CD14-positive monocyte (primary cell): ENCODE results near the gene CAMTA1. TPM values are rescaled to one million over a fixed set of nuclear protein-coding genes. Genes with fewer than 3 reads are reported as not detected.

ENCODE experiments used
- DNase-seq, 3 donors: peaks; one replicate each; pipeline ENCODE4 v3.0.0-alpha.2; 2011 to 2022
- H2AFZ ChIP-seq: 2 replicates; pipeline ENCODE4 v1.6.0; 2012; ENCODE audit warnings: mild to moderate bottlenecking, low read depth, low read length, inconsistent platforms; ENCODE audit not compliant: insufficient read depth, poor library complexity, severe bottlenecking
- H3K27ac ChIP-seq, 2 donors: 1 replicate in 1 of 2; 2 replicates in 1 of 2; pipeline ENCODE4 v1.5.1; 2012 to 2013; ENCODE audit warnings: low read length in 2 of 2, control low read depth in 1 of 2, inconsistent platforms in 1 of 2, low read depth in 1 of 2, mild to moderate bottlenecking in 1 of 2
- H3K27me3 ChIP-seq, 2 donors: one replicate each; pipeline versions ENCODE4 v1.6.0 to v1.6.1; 2011 to 2013; ENCODE audit warnings: low read length in 2 of 2; ENCODE audit not compliant: control insufficient read depth in 2 of 2, insufficient read depth in 2 of 2
- H3K36me3 ChIP-seq, 2 donors: replicated peaks in 1 of 2; 1 replicate in 1 of 2; 2 replicates in 1 of 2; pipeline versions ENCODE4 v1.5.1 to v1.6.1; 2012 to 2013; ENCODE audit warnings: low read length in 2 of 2, control low read depth in 1 of 2, inconsistent platforms in 1 of 2, mild to moderate bottlenecking in 1 of 2; ENCODE audit not compliant: insufficient read depth in 2 of 2, control insufficient read depth in 1 of 2
- H3K4me1 ChIP-seq, 2 donors: 1 replicate in 1 of 2; 2 replicates in 1 of 2; pipeline versions ENCODE4 v1.5.1 to v1.6.1; 2012 to 2013; ENCODE audit warnings: low read length in 2 of 2, control low read depth in 1 of 2, inconsistent platforms in 1 of 2, mild to moderate bottlenecking in 1 of 2, moderate library complexity in 1 of 2; ENCODE audit not compliant: insufficient read depth in 2 of 2, control insufficient read depth in 1 of 2
- H3K4me2 ChIP-seq: replicated peaks from 2 replicates; pipeline ENCODE3; 2012; ENCODE audit warnings: low read length, moderate library complexity, mild to moderate bottlenecking; ENCODE audit not compliant: poor library complexity, severe bottlenecking; ENCODE audit errors: extremely low read depth
- H3K4me3 ChIP-seq, 3 experiments: fragments of 200-600 bp in 1 of 3; sonication (generic) in 1 of 3; replicated peaks in 1 of 3; 1 replicate in 2 of 3; 2 replicates in 1 of 3; pipeline ENCODE4 v1.5.1; 2011 to 2013; ENCODE audit warnings: low read length in 3 of 3, mild to moderate bottlenecking in 3 of 3, control low read depth in 2 of 3, low read depth in 2 of 3, inconsistent platforms in 1 of 3, moderate library complexity in 1 of 3
- H3K79me2 ChIP-seq: 2 replicates; pipeline ENCODE4 v1.6.0; 2012; ENCODE audit warnings: mild to moderate bottlenecking, control low read depth, inconsistent platforms, low read length, moderate library complexity; ENCODE audit not compliant: insufficient read depth
- H3K9ac ChIP-seq: 2 replicates; pipeline ENCODE4 v1.6.0; 2017; ENCODE audit warnings: low read length, mild to moderate bottlenecking; ENCODE audit not compliant: insufficient read depth, poor library complexity, severe bottlenecking
- H3K9me3 ChIP-seq, 2 donors: replicated peaks in 1 of 2; 1 replicate in 1 of 2; 2 replicates in 1 of 2; pipeline versions ENCODE4 v1.5.1 to v1.6.1; 2012 to 2013; ENCODE audit warnings: low read length in 2 of 2, control low read depth in 1 of 2; ENCODE audit not compliant: control insufficient read depth in 1 of 2, insufficient read depth in 1 of 2
- H4K20me1 ChIP-seq: 2 replicates; pipeline ENCODE4 v1.6.0; 2012; ENCODE audit warnings: mild to moderate bottlenecking, low read length, control low read depth, moderate library complexity; ENCODE audit not compliant: insufficient read depth
- H3K27ac Mint-ChIP-seq, 7 donors: one replicate each; pipeline ENCODE4 v1.8.0; 2020; ENCODE audit warnings: mild to moderate bottlenecking in 7 of 7, mixed read lengths in 7 of 7, moderate library complexity in 6 of 7, inconsistent platforms in 2 of 7
- H3K27me3 Mint-ChIP-seq, 3 donors: one replicate each; pipeline ENCODE4 v1.8.0; 2021 to 2022; ENCODE audit warnings: low read depth in 3 of 3, mild to moderate bottlenecking in 3 of 3, mixed read lengths in 3 of 3, moderate library complexity in 3 of 3, inconsistent platforms in 1 of 3
- H3K36me3 Mint-ChIP-seq, 2 donors: one replicate each; pipeline ENCODE4 v1.8.0; 2020; ENCODE audit warnings: mixed read lengths in 2 of 2, inconsistent platforms in 1 of 2, mild to moderate bottlenecking in 1 of 2
- H3K4me1 Mint-ChIP-seq: one replicate; pipeline ENCODE4 v1.8.0; 2020; ENCODE audit warnings: mild to moderate bottlenecking, mixed read lengths
- H3K4me3 Mint-ChIP-seq, 2 donors: one replicate each; pipeline ENCODE4 v1.8.0; 2020; ENCODE audit warnings: mild to moderate bottlenecking in 2 of 2, mixed read lengths in 2 of 2, moderate library complexity in 1 of 2
- H3K9me3 Mint-ChIP-seq, 7 donors: one replicate each; pipeline ENCODE4 v1.8.0; 2020 to 2022; ENCODE audit warnings: mixed read lengths in 7 of 7, mild to moderate bottlenecking in 6 of 7, moderate library complexity in 6 of 7, inconsistent platforms in 2 of 7
- WGBS: methylation state at CpG from one replicate; pipeline ENCODE4 v1.1.5; 2013; ENCODE audit warnings: missing lambda C conversion rate; ENCODE audit not compliant: insufficient coverage; 5-methylcytosine and 5-hydroxymethylcytosine counted together
- intact Hi-C, 2 donors: fragments of 100-400 bp; cut with micrococcal nuclease; formaldehyde crosslinking; loops; one replicate each; pipeline versions ENCODE4 v1.15.0 to v1.15.1; 2023
- polyA plus RNA-seq, 3 donors: library from polyadenylated mRNA; depleted of rRNA in 1 of 3; unstranded in 2 of 3; stranded (reverse) in 1 of 3; fragments of 300-500 nt in 2 of 3; fragments of >200 nt in 1 of 3; fragmentation: Illumina TruSeq in 2 of 3; gene quantifications; 1 replicate in 2 of 3; 2 replicates in 1 of 3; pipeline ENCODE4 v1.2.3, GENCODE V29; 2012 to 2021
- TF ChIP-seq, protein P1 (sequence below): fragments of 200-600 bp; IDR thresholded peaks from one replicate; pipeline ENCODE4 v1.8.0; 2022; ENCODE audit warnings: antibody characterized with exemption, mild to moderate bottlenecking

CAMTA1 gene
- polyA plus RNA-seq, 3 donors, result 52.0 to 89.6 (median 78.3) TPM

DNA sequence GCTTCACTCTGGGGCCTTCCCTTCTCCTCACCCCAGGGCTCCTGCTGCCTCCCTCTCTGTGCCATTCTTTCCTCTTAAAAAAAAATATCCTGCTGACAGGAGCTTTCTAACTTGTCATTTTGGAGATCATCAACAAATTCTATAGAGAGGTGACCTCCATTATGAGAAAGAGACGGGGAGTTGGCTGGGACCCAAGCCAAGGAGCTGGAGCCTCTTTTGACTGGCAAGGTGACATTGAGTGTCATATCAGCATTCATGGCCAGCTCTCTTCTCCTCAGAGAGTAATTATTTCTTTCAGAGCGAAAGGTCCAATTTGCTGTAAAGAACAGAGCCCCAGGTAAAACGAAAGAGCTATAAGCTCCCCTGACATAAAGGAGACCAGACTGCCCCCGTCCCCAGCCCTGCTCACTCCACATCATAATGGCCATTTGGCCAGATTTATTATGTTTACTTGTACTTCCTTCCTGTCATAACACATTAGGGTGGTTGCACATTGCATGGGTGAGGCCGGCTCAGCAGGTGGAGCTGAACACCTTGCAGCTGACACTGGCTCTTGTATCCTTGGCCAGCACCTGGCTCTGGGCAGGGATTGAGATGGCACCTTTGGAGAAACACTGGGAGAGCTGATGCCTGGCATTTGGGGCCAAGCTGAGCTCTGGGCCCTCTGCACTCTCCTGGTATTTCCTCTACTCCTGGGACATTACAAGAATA, 581.9 kb downstream of the CAMTA1 start:
- Mint-ChIP-seq H3K27ac (no peak overlapping the region), H3K27me3 (peaks cover 0 to 7% (median 1%) of the 10 kb centered on the region in 3 donors), H3K4me3 (no peak overlapping the region), H3K36me3 (no peaks in the 10 kb centered on the region), H3K4me1 (no peaks in the 10 kb centered on the region), H3K9me3 (peaks cover 0 to 11% (median 0%) of the 10 kb centered on the region in 7 donors)
- DNase-seq, result no peak
- Histone ChIP-seq H3K4me2 (no peak overlapping the region), H3K9ac (no peak overlapping the region), H3K9me3 (no peaks in the 10 kb centered on the region), H3K4me3 (no peak overlapping the region), H4K20me1 (no peaks in the 10 kb centered on the region), H3K4me1 (no peaks in the 10 kb centered on the region), H3K27ac (no peak overlapping the region), H3K79me2 (no peaks in the 10 kb centered on the region), H3K36me3 (no peaks in the 10 kb centered on the region), H3K27me3 (no peaks in the 10 kb centered on the region), H2AFZ (no peak overlapping the region)
- TF ChIP-seq, protein P1, sequence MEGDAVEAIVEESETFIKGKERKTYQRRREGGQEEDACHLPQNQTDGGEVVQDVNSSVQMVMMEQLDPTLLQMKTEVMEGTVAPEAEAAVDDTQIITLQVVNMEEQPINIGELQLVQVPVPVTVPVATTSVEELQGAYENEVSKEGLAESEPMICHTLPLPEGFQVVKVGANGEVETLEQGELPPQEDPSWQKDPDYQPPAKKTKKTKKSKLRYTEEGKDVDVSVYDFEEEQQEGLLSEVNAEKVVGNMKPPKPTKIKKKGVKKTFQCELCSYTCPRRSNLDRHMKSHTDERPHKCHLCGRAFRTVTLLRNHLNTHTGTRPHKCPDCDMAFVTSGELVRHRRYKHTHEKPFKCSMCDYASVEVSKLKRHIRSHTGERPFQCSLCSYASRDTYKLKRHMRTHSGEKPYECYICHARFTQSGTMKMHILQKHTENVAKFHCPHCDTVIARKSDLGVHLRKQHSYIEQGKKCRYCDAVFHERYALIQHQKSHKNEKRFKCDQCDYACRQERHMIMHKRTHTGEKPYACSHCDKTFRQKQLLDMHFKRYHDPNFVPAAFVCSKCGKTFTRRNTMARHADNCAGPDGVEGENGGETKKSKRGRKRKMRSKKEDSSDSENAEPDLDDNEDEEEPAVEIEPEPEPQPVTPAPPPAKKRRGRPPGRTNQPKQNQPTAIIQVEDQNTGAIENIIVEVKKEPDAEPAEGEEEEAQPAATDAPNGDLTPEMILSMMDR, result no peak
- intact Hi-C loops, result no loop called here
- WGBS, result 81% methylated on average over 4 of the region's 5 CpGs

DNA sequence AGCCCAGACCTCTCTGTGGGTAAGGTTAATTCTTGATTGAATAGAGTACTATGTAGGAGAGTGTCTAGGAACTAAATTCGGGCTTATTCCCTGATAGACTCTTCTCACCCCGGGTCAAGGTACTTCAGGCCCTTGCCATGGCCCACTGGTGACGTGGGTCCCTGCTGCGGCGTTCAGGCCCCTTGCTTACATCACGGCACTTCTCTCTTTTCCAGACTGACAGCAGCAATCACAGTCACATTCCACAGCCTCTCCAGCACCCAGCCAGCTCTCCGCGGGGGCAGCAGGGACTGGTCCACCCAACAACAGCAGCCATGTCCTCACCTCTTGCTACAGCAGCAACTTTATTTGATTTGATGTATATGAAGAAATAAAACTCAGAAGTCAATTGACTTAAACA, 584.6 kb downstream of the CAMTA1 start:
- no peak for DNase-seq
- H4K20me1 ChIP-seq, result no peaks in the 10 kb centered on the region
- 94% methylated on average over 6 of the region's 8 CpGs for WGBS
- TF ChIP-seq, protein P1, result no peak
- intact Hi-C loops, result no loop called here
- Mint-ChIP-seq H3K4me1 (no peaks in the 10 kb centered on the region), H3K9me3 (peaks cover 0 to 6% (median 0%) of the 10 kb centered on the region in 7 donors), H3K27ac (no peak overlapping the region), H3K4me3 (no peak overlapping the region), H3K36me3 (no peaks in the 10 kb centered on the region), H3K27me3 (peaks cover 1 to 9% (median 3%) of the 10 kb centered on the region in 3 donors)
- no peaks in the 10 kb centered on the region for H3K4me1 ChIP-seq
- H2AFZ ChIP-seq, result no peak overlapping the region
- no peak overlapping the region for H3K9ac ChIP-seq
- H3K4me3 ChIP-seq, result no peak overlapping the region
- H3K27me3 ChIP-seq, result no peaks in the 10 kb centered on the region
- no peaks in the 10 kb centered on the region for H3K79me2 ChIP-seq
- H3K27ac ChIP-seq, result no peak overlapping the region
- H3K9me3 ChIP-seq, result no peaks in the 10 kb centered on the region
- no peaks in the 10 kb centered on the region for H3K36me3 ChIP-seq
- no peak overlapping the region for H3K4me2 ChIP-seq
